Activated T-cell treated with anti-CD3 and anti-CD28 coated beads, Interleukin-2, amount 50 U/mL, for 72 hours (primary cell): ENCODE measurements around the gene SLC20A1. TPM values are rescaled to one million over a fixed set of nuclear protein-coding genes. Genes with fewer than 3 reads are reported as not detected.

Experiments
- ATAC-seq, 2 donors: fragments of 150-1000 bp; cut with Tn5 transposase; replicated peaks in 1 of 2; 2 replicates each; pipeline ENCODE4 v1.10.0; 2021; ENCODE audit warnings: moderate library complexity in 2 of 2, mild to moderate bottlenecking in 1 of 2
- DNase-seq, 2 donors: peaks; one replicate each; pipeline ENCODE4 v3.0.0; 2021 to 2022; ENCODE audit warnings: mixed read lengths in 1 of 2
- H3K27ac Mint-ChIP-seq: one replicate; pipeline ENCODE4 v1.8.0; 2022; ENCODE audit warnings: mild to moderate bottlenecking, moderate library complexity, mixed read lengths
- H3K27me3 Mint-ChIP-seq: one replicate; pipeline ENCODE4 v1.8.0; 2022; ENCODE audit warnings: low read depth, mixed read lengths
- H3K36me3 Mint-ChIP-seq, 2 donors: one replicate each; pipeline ENCODE4 v1.8.0; 2022; ENCODE audit warnings: mixed read lengths in 2 of 2, mild to moderate bottlenecking in 1 of 2; ENCODE audit not compliant: insufficient read depth in 2 of 2
- H3K4me1 Mint-ChIP-seq: one replicate; pipeline ENCODE4 v1.8.0; 2022; ENCODE audit warnings: low read depth, mixed read lengths
- H3K4me3 Mint-ChIP-seq, 2 donors: one replicate each; pipeline ENCODE4 v1.8.0; 2022; ENCODE audit warnings: mild to moderate bottlenecking in 2 of 2, mixed read lengths in 2 of 2, moderate library complexity in 2 of 2
- H3K9me3 Mint-ChIP-seq, 2 donors: one replicate each; pipeline ENCODE4 v1.8.0; 2022; ENCODE audit warnings: mixed read lengths in 2 of 2
- total RNA-seq, 2 donors: library from RNA; stranded (reverse); gene quantifications; one replicate each; pipeline ENCODE4 v1.2.3, GENCODE V29; 2022

Gene SLC20A1
- total RNA-seq, 2 donors from 2014 or later = 54.3 to 66.1 TPM

GRCh38 chr2:112644155-112644932 lies 1.4 kb upstream of the SLC20A1 start:
- ATAC-seq (no peak), DNase-seq (no peak)
- peak overlapping the region; percentile 55 for H3K27ac Mint-ChIP-seq
- no peaks in the 10 kb centered on the region for H3K9me3 Mint-ChIP-seq
- peak overlapping the region; percentile 94 to 99 for H3K4me3 Mint-ChIP-seq
- H3K4me1 Mint-ChIP-seq = peaks cover 72% of the 10 kb centered on the region
- peaks cover 7% of the 10 kb centered on the region for H3K27me3 Mint-ChIP-seq
- H3K36me3 Mint-ChIP-seq = peaks cover 10 to 20% of the 10 kb centered on the region in 2 donors

- Mint-ChIP-seq H3K27ac (peak overlapping the region; percentile 55), H3K36me3 (peaks cover 10 to 23% of the 10 kb centered on the region in 2 donors), H3K4me1 (peaks cover 74% of the 10 kb centered on the region), H3K27me3 (peaks cover 7% of the 10 kb centered on the region), H3K9me3 (no peaks in the 10 kb centered on the region), H3K4me3 (peak overlapping the region; percentile 94 to 99)
- no peak for ATAC-seq
- DNase-seq = peak in 1 of 2 donors; percentile 25
Measured at GRCh38 chr2:112644933-112645309, 818 bp upstream of the SLC20A1 start.

- Mint-ChIP-seq H3K4me3 (peak overlapping the region; percentile 94 to 99), H3K9me3 (no peaks in the 10 kb centered on the region), H3K4me1 (peaks cover 72% of the 10 kb centered on the region), H3K27me3 (peaks cover 7% of the 10 kb centered on the region), H3K36me3 (peaks cover 14 to 30% of the 10 kb centered on the region in 2 donors), H3K27ac (peak overlapping the region; percentile 96)
- DNase-seq (no peak), ATAC-seq (peak in 1 of 2 donors; percentile 20)
Measured at GRCh38 chr2:112646102-112646719, 472 bp downstream of the SLC20A1 start.

- Mint-ChIP-seq H3K4me1 (peaks cover 73% of the 10 kb centered on the region), H3K9me3 (no peaks in the 10 kb centered on the region), H3K4me3 (peak overlapping the region; percentile 94 to 99), H3K27me3 (peaks cover 7% of the 10 kb centered on the region), H3K27ac (peak overlapping the region; percentile 96), H3K36me3 (peaks cover 16 to 35% of the 10 kb centered on the region in 2 donors)
- DNase-seq = no peak
- ATAC-seq = no peak
Measured at GRCh38 chr2:112646791-112647689, 1.3 kb downstream of the SLC20A1 start.

- DNase-seq (no peak), ATAC-seq (no peak)
- Mint-ChIP-seq H3K4me3 (peak overlapping the region; percentile 94 to 99), H3K9me3 (no peaks in the 10 kb centered on the region), H3K27me3 (no peaks in the 10 kb centered on the region), H3K4me1 (peaks cover 73% of the 10 kb centered on the region), H3K36me3 (peaks cover 19 to 42% of the 10 kb centered on the region in 2 donors), H3K27ac (peak overlapping the region; percentile 96)
Measured at GRCh38 chr2:112648081-112648480, 2.3 kb downstream of the SLC20A1 start.

DNA sequence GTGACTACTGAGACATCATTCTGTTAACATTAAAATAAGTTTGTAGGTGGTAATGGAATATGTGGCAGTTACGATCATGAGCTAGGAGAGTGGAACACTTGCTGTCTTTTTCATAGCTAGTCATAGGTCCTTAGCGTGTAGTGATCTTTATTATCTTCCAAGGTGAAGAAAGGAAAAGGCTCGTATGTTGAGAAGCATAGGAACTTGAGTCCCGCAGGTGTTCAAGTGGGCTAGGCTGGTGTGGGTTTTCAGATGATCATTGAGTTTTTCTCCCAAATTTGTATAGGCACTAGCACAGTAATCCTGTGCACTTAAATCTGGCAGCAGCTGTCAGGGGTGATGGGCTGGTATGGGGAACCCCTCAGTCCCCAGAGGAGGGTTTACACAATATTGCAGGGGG lies 10.9 kb downstream of the SLC20A1 start:
- Mint-ChIP-seq H3K4me3 (no peak overlapping the region), H3K4me1 (peaks cover 81% of the 10 kb centered on the region), H3K27me3 (no peaks in the 10 kb centered on the region), H3K27ac (peak overlapping the region; percentile 67), H3K9me3 (no peaks in the 10 kb centered on the region), H3K36me3 (peaks cover 22 to 60% of the 10 kb centered on the region in 2 donors)
- ATAC-seq (no peak), DNase-seq (no peak)

GRCh38 chr2:112658301-112658700 lies 12.6 kb downstream of the SLC20A1 start:
- DNase-seq (no peak), ATAC-seq (no peak)
- H3K4me3 Mint-ChIP-seq = peak overlapping the region in 1 of 2 donors; percentile 29
- no peaks in the 10 kb centered on the region for H3K9me3 Mint-ChIP-seq
- peaks cover 69% of the 10 kb centered on the region for H3K4me1 Mint-ChIP-seq
- peak overlapping the region; percentile 94 for H3K27ac Mint-ChIP-seq
- H3K36me3 Mint-ChIP-seq = peaks cover 16 to 55% of the 10 kb centered on the region in 2 donors
- no peaks in the 10 kb centered on the region for H3K27me3 Mint-ChIP-seq

- ATAC-seq = no peak
- Mint-ChIP-seq H3K36me3 (peaks cover 16 to 54% of the 10 kb centered on the region in 2 donors), H3K4me1 (peaks cover 64% of the 10 kb centered on the region), H3K27me3 (no peaks in the 10 kb centered on the region), H3K9me3 (no peaks in the 10 kb centered on the region), H3K4me3 (no peak overlapping the region), H3K27ac (peak overlapping the region; percentile 94)
- DNase-seq = no peak
Measured at GRCh38 chr2:112658839-112659667, 13.3 kb downstream of the SLC20A1 start.

GRCh38 chr2:112660138-112660537 lies 14.4 kb downstream of the SLC20A1 start:
- no peaks in the 10 kb centered on the region for H3K27me3 Mint-ChIP-seq
- no peaks in the 10 kb centered on the region for H3K9me3 Mint-ChIP-seq
- ATAC-seq (no peak), DNase-seq (no peak)
- no peak overlapping the region for H3K4me3 Mint-ChIP-seq
- H3K27ac Mint-ChIP-seq = peak overlapping the region; percentile 63
- peaks cover 58% of the 10 kb centered on the region for H3K4me1 Mint-ChIP-seq
- H3K36me3 Mint-ChIP-seq = peaks cover 19 to 54% of the 10 kb centered on the region in 2 donors

GRCh38 chr2:112661656-112662305 lies 16.0 kb downstream of the SLC20A1 start:
- Mint-ChIP-seq H3K4me1 (peaks cover 44% of the 10 kb centered on the region), H3K27ac (peak overlapping the region; percentile 63), H3K4me3 (no peak overlapping the region), H3K36me3 (peaks cover 12 to 46% of the 10 kb centered on the region in 2 donors), H3K27me3 (no peaks in the 10 kb centered on the region), H3K9me3 (no peaks in the 10 kb centered on the region)
- ATAC-seq (no peak), DNase-seq (no peak)

GRCh38 chr2:112662704-112663103 lies 17.0 kb downstream of the SLC20A1 start:
- ATAC-seq (no peak), DNase-seq (no peak)
- Mint-ChIP-seq H3K4me3 (no peak overlapping the region), H3K27ac (peak overlapping the region; percentile 6), H3K27me3 (no peaks in the 10 kb centered on the region), H3K4me1 (peaks cover 35% of the 10 kb centered on the region), H3K36me3 (peaks cover 12 to 39% of the 10 kb centered on the region in 2 donors), H3K9me3 (no peaks in the 10 kb centered on the region)

DNA sequence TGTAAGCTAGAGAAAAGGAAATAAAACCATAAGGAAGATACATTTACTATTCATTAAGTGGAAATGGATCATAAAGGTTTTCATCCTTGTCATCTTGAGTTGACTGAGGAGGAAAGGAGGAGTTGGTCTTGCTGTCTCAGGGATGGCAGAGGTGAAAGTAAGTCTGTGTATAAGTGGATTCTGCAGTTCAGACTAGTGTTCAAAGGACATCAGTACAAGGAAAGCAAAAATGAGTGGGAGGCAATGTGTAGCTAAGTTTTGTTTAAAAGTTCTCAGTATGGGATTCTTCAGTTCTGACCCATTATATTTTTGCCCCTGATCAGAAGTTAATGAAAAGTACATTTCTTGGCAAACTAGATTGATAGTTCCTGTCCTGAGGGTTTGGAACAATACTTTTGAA lies 18.9 kb downstream of the SLC20A1 start:
- Mint-ChIP-seq H3K36me3 (peaks cover 7 to 30% of the 10 kb centered on the region in 2 donors), H3K9me3 (no peaks in the 10 kb centered on the region), H3K4me3 (no peak overlapping the region), H3K27me3 (no peaks in the 10 kb centered on the region), H3K27ac (no peak overlapping the region), H3K4me1 (peaks cover 15% of the 10 kb centered on the region)
- DNase-seq (no peak), ATAC-seq (no peak)
